22Rv1 (cell line): ENCODE results near the gene DAPL1.

Experiments
- ZFX ChIP-seq: fragments of 450-650 bp; IDR thresholded peaks from 2 replicates; pipeline ENCODE4 v1.6.1; 2017; ENCODE audit warnings: antibody characterized with exemption, borderline replicate concordance
- TF ChIP-seq, protein P1 (sequence below): fragments of 450-650 bp; IDR thresholded peaks from 2 replicates; pipeline ENCODE4 v1.5.1; 2017; ENCODE audit warnings: mild to moderate bottlenecking

DNA sequence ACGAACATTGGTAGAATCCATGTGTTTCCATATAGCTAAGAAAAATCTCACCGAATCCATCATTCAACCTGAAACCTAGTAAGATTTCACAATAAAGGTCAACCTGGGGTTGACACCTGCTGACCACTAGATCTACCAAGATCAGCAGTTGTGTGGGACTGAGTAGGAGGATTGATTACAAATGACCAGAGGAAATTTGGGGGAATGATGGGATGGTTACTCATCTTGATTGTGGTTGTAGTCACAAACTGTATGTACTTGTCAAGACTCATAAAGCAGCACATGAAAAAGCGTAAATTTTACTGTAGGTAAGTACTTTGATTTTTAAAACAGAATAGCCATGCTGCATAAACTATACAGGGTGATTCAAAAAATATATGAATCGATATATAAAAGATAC is 14.7 kb downstream of the DAPL1 start:
- TF ChIP-seq, protein P1, sequence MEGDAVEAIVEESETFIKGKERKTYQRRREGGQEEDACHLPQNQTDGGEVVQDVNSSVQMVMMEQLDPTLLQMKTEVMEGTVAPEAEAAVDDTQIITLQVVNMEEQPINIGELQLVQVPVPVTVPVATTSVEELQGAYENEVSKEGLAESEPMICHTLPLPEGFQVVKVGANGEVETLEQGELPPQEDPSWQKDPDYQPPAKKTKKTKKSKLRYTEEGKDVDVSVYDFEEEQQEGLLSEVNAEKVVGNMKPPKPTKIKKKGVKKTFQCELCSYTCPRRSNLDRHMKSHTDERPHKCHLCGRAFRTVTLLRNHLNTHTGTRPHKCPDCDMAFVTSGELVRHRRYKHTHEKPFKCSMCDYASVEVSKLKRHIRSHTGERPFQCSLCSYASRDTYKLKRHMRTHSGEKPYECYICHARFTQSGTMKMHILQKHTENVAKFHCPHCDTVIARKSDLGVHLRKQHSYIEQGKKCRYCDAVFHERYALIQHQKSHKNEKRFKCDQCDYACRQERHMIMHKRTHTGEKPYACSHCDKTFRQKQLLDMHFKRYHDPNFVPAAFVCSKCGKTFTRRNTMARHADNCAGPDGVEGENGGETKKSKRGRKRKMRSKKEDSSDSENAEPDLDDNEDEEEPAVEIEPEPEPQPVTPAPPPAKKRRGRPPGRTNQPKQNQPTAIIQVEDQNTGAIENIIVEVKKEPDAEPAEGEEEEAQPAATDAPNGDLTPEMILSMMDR: no peak
- TF ChIP-seq ZFX: no peak
